Measurements from ENCODE around the gene TNFRSF14.

The TNFRSF14 gene

GRCh38 chr1:2604844-2605508 lies 48.8 kb downstream of the TNFRSF14 start:
- no peak for DNase-seq

- no peak for DNase-seq
Measured at GRCh38 chr1:2605509-2606395, 49.6 kb downstream of the TNFRSF14 start.

- DNase-seq, result no peak
Measured at GRCh38 chr1:2606396-2606880, 50.3 kb downstream of the TNFRSF14 start.

GRCh38 chr1:2606881-2607621 lies 50.9 kb downstream of the TNFRSF14 start:
- DNase-seq, result no peak

GRCh38 chr1:2607641-2608091 lies 51.5 kb downstream of the TNFRSF14 start:
- no peak for DNase-seq

GRCh38 chr1:2609319-2610035 lies 53.3 kb downstream of the TNFRSF14 start:
- DNase-seq, result no peak

- DNase-seq, result no peak
Measured at GRCh38 chr1:2610036-2610959, 54.1 kb downstream of the TNFRSF14 start.

- DNase-seq, result peak; percentile 67
Measured at GRCh38 chr1:2611031-2611501, 54.9 kb downstream of the TNFRSF14 start.

GRCh38 chr1:2611621-2612437 lies 55.7 kb downstream of the TNFRSF14 start:
- DNase-seq, result no peak

GRCh38 chr1:2612591-2613365 lies 56.6 kb downstream of the TNFRSF14 start:
- DNase-seq, result no peak
